CD8-positive, alpha-beta memory T cell (primary cell): Measurements from ENCODE around the gene PPP1R27. TPM values are rescaled to one million over a fixed set of nuclear protein-coding genes. Genes with fewer than 3 reads are reported as not detected.

ENCODE experiments used
- CTCF ChIA-PET: fragments of 350-600 bp; sonication (Branson Sonifier 250); formaldehyde crosslinking; loops from one replicate; lab custom pipeline; 2021; ENCODE audit warnings: antibody characterized with exemption; lab: Charles Lee
- POLR2A ChIA-PET: fragments of 350-600 bp; sonication (Branson Sonifier 250); formaldehyde crosslinking; loops from one replicate; lab custom pipeline; 2021; ENCODE audit warnings: antibody characterized with exemption; lab: Charles Lee
- DNase-seq, 5 donors: peaks; one replicate each; pipeline versions ENCODE4 v3.0.0 to v3.0.0-alpha.2; 2020 to 2022; ENCODE audit warnings: mixed read lengths in 1 of 5
- H3K27ac ChIP-seq: one replicate; pipeline ENCODE4 v1.7.0; 2013; ENCODE audit warnings: low read depth, mild to moderate bottlenecking, low read length, moderate library complexity
- H3K27me3 ChIP-seq: 2 replicates; pipeline ENCODE4 v1.7.0; 2013; ENCODE audit warnings: low read length, mild to moderate bottlenecking; ENCODE audit not compliant: insufficient read depth, poor library complexity, severe bottlenecking
- H3K36me3 ChIP-seq: 2 replicates; pipeline ENCODE4 v1.7.0; 2013; ENCODE audit warnings: mild to moderate bottlenecking, low read length, moderate library complexity; ENCODE audit not compliant: insufficient read depth
- H3K4me1 ChIP-seq: 2 replicates; pipeline ENCODE4 v1.7.0; 2013; ENCODE audit warnings: mild to moderate bottlenecking, low read length, moderate library complexity; ENCODE audit not compliant: insufficient read depth
- H3K4me3 ChIP-seq: 2 replicates; pipeline ENCODE4 v1.7.0; 2013; ENCODE audit warnings: mild to moderate bottlenecking, low read length
- H3K9me3 ChIP-seq: 2 replicates; pipeline ENCODE4 v1.7.0; 2013; ENCODE audit warnings: mild to moderate bottlenecking, low read length
- H3K27ac Mint-ChIP-seq, 8 donors: one replicate each; pipeline ENCODE4 v1.8.0; 2020 to 2021; ENCODE audit warnings: mixed read lengths in 8 of 8, mild to moderate bottlenecking in 6 of 8, inconsistent platforms in 3 of 8, moderate library complexity in 3 of 8
- H3K27me3 Mint-ChIP-seq, 2 donors: one replicate each; pipeline ENCODE4 v1.8.0; 2020 to 2021; ENCODE audit warnings: mixed read lengths in 2 of 2, mild to moderate bottlenecking in 1 of 2, moderate library complexity in 1 of 2
- H3K36me3 Mint-ChIP-seq, 3 donors: one replicate each; pipeline ENCODE4 v1.8.0; 2020 to 2021; ENCODE audit warnings: mixed read lengths in 3 of 3, inconsistent platforms in 1 of 3, mild to moderate bottlenecking in 1 of 3
- H3K4me1 Mint-ChIP-seq, 3 donors: one replicate each; pipeline ENCODE4 v1.8.0; 2020 to 2021; ENCODE audit warnings: mixed read lengths in 3 of 3, inconsistent platforms in 1 of 3, mild to moderate bottlenecking in 1 of 3
- H3K4me3 Mint-ChIP-seq, 7 donors: one replicate each; pipeline ENCODE4 v1.8.0; 2020 to 2021; ENCODE audit warnings: mixed read lengths in 7 of 7, mild to moderate bottlenecking in 6 of 7, moderate library complexity in 4 of 7, inconsistent platforms in 2 of 7
- H3K9me3 Mint-ChIP-seq, 5 donors: one replicate each; pipeline ENCODE4 v1.8.0; 2020 to 2022; ENCODE audit warnings: mixed read lengths in 5 of 5, mild to moderate bottlenecking in 3 of 5, moderate library complexity in 2 of 5, inconsistent platforms in 1 of 5
- polyA plus RNA-seq: library from polyadenylated mRNA; unstranded; fragments of 300-500 nt; fragmentation: Illumina TruSeq; gene quantifications from one replicate; pipeline ENCODE4 v1.2.3, GENCODE V29; 2021
- total RNA-seq, 2 experiments: library from RNA; stranded (reverse); gene quantifications; one replicate each; pipeline ENCODE4 v1.2.3, GENCODE V29; 2021

PPP1R27 gene
- total and polyA plus RNA-seq, 3 experiments from 2014 or later = not detected

DNA sequence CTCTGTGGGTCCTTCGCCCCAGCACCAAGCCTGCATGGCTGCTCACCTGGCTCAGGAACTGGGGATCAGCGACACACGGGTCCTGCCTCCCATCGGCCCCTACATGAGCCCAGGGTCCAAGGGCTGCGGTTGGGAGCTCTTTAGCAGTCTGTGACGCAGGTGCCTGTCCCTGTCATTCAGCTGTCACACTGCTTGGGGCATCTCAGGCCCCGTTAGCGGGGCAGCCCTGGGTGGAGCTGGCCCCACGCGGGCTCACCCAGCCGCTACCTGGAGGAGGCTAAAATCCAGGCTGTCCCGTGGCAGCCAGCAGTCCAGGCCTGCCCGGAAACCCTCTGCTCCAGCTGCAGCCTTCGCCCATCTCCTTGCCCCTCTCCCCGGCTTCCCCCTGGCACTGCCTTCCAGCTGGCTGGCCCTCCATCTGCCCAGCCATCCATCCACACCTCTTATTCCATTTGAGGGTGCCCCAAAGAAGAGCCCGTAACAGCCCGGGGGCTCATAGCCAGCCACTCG lies 27.6 kb downstream of the PPP1R27 start:
- Mint-ChIP-seq H3K9me3 (no peaks in the 10 kb centered on the region), H3K27me3 (peaks cover 28 to 30% of the 10 kb centered on the region in 2 donors), H3K4me3 (no peak overlapping the region), H3K36me3 (no peaks in the 10 kb centered on the region), H3K4me1 (peaks cover 0 to 10% (median 7%) of the 10 kb centered on the region in 3 donors), H3K27ac (no peak overlapping the region)
- CTCF ChIA-PET = no interaction called here
- no peak overlapping the region for H3K4me3 ChIP-seq
- peaks cover 20% of the 10 kb centered on the region for H3K27me3 ChIP-seq
- H3K27ac ChIP-seq = no peak overlapping the region
- H3K36me3 ChIP-seq = no peaks in the 10 kb centered on the region
- DNase-seq = no peak
- H3K9me3 ChIP-seq = no peaks in the 10 kb centered on the region
- POLR2A ChIA-PET = no interaction called here
- H3K4me1 ChIP-seq = no peaks in the 10 kb centered on the region

DNA sequence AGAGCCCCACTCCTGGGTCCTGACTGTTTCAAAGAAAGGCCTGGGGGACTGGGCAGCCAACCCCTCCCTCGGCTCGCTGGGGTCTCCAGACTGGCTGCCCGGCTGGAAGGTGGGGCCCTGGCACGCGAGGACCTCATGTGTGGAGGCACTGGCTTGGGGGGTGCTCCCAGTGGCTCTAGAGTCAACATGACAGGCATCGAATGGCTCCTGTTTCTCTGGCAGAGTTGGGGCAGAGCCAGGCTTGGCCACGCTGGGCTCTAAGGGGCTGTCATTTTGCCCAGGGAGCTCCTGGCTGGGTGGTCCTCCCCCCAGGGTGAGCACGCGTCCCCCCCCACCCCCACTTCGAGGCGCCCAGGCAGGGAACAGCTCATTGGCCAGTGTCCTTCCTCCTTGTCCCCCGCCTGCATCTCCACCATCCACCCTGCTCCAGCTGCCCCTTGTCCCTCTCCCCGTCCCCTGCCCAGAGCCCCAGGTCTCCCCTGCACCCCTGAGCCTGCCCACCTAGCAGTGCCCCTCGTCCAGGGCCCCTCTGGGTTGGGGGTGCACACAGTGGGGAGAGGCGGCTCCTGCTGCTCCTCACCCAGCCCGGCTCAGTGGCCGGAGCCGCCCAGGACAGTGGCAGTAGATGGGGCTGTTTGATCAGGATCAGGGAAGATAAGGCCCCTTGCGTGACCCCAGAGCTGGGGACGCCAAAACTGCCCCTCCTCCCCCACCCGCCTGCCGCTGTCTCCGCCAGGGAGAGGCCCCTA lies 28.2 kb downstream of the PPP1R27 start:
- DNase-seq = no peak
- CTCF ChIA-PET = no interaction called here
- Histone ChIP-seq H3K4me1 (no peaks in the 10 kb centered on the region), H3K36me3 (no peaks in the 10 kb centered on the region), H3K27ac (no peak overlapping the region), H3K27me3 (peaks cover 27% of the 10 kb centered on the region), H3K9me3 (no peaks in the 10 kb centered on the region), H3K4me3 (no peak overlapping the region)
- no peaks in the 10 kb centered on the region for H3K9me3 Mint-ChIP-seq
- peaks cover 35 to 37% of the 10 kb centered on the region in 2 donors for H3K27me3 Mint-ChIP-seq
- H3K4me3 Mint-ChIP-seq = no peak overlapping the region
- peaks cover 0 to 10% (median 7%) of the 10 kb centered on the region in 3 donors for H3K4me1 Mint-ChIP-seq
- no peak overlapping the region for H3K27ac Mint-ChIP-seq
- POLR2A ChIA-PET = no interaction called here
- no peaks in the 10 kb centered on the region for H3K36me3 Mint-ChIP-seq

DNA sequence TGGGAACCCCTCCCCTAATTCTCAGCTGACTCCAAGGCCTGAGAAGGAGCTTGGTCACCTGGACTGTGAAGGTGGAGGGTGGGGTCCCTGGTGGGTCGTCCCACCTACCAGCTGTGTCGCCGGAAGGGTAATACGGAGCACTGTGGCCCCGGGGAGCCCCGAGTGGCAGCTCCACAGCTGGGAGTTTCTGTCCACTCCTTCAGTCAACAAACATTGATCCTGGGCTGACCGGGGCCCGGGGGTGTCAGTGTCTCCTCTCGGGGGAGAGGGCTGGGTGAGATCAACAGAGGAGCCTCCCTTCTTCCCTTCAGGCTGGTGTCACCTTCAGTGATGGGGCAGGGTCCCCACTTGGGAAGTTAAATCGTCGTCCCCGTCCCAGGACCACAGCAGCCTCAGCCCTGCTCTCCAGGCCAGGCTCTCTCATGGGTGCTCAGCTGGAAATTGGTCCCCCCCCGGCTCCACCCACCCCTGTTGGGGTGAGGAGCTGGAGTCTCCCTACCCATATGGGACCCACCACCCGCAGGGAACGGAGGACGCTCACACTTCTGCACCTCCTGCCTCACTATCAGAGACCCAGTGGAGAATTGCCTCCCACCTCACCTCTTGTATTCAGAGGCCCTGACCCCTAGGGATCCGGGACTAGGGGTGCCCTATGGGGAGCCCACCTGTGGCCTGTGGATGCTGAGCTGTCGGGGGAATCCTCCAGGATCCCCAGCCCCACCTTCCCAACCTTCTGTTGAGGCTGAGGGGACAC lies 29.0 kb downstream of the PPP1R27 start:
- peaks cover 31% of the 10 kb centered on the region for H3K27me3 ChIP-seq
- H3K9me3 ChIP-seq = no peaks in the 10 kb centered on the region
- ChIA-PET CTCF (interaction anchor here (0.6 kb wide), 1 partner anchor 81 kb away, joined by 4 read pairs; no protein-coding TSS in a partner anchor), POLR2A (no interaction called here)
- no peaks in the 10 kb centered on the region for H3K9me3 Mint-ChIP-seq
- H3K27me3 Mint-ChIP-seq = peaks cover 39 to 42% of the 10 kb centered on the region in 2 donors
- H3K27ac Mint-ChIP-seq = no peak overlapping the region
- no peak overlapping the region for H3K27ac ChIP-seq
- peaks cover 0 to 10% (median 7%) of the 10 kb centered on the region in 3 donors for H3K4me1 Mint-ChIP-seq
- no peak overlapping the region for H3K4me3 ChIP-seq
- DNase-seq = no peak
- no peak overlapping the region for H3K4me3 Mint-ChIP-seq
- H3K36me3 ChIP-seq = no peaks in the 10 kb centered on the region
- no peaks in the 10 kb centered on the region for H3K4me1 ChIP-seq
- H3K36me3 Mint-ChIP-seq = no peaks in the 10 kb centered on the region

DNA sequence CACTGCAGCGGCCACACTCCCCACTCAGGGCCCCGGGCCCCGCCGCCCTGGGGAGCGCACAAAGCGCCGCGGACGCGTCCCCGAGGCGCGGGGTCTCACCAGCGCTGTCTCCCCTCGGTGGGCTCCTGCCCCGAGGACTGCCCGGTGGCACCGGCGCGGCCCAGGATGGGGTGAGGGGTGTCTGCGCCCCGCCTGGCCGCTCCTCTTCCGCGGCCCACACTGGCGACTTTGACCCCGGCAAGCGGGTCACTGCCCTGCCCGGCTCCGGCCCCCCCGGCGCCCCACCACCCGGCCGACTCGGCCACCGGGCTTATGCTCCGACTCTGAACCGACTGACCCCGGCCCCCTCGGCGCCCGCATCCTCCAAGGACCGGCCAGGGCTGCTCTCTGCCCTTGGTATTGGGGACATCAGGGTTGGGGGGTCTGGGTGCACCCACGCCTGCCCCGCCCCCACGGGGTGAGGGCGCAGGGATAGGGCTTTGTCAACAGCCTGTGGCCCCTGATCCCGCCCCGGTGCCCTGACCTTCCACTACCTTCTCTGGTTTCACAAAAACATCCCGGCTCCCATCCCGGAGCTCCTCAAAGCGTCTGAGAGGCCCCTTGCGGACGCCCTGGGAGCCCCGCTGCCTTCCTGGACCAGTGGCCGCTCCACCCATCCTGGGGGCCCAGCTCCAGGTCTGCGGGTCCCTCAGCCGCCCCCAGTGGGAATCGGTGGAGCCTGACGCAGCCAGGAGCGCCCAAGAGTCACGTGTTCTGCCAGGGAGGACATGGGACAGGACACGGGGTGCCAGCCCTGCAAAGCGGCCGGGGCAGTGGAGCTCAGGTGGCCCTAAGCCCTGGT lies 30.1 kb downstream of the PPP1R27 start:
- Histone ChIP-seq H3K36me3 (no peaks in the 10 kb centered on the region), H3K27me3 (peaks cover 24% of the 10 kb centered on the region), H3K4me1 (no peaks in the 10 kb centered on the region), H3K27ac (no peak overlapping the region), H3K4me3 (no peak overlapping the region), H3K9me3 (no peaks in the 10 kb centered on the region)
- no peak for DNase-seq
- Mint-ChIP-seq H3K36me3 (no peaks in the 10 kb centered on the region), H3K4me1 (peaks cover 0 to 10% (median 7%) of the 10 kb centered on the region in 3 donors), H3K27ac (no peak overlapping the region), H3K27me3 (peaks cover 38 to 53% of the 10 kb centered on the region in 2 donors), H3K4me3 (peak overlapping the region in 1 of 7 donors; percentile 45), H3K9me3 (no peaks in the 10 kb centered on the region)
- CTCF ChIA-PET = no interaction called here
- POLR2A ChIA-PET = no interaction called here

DNA sequence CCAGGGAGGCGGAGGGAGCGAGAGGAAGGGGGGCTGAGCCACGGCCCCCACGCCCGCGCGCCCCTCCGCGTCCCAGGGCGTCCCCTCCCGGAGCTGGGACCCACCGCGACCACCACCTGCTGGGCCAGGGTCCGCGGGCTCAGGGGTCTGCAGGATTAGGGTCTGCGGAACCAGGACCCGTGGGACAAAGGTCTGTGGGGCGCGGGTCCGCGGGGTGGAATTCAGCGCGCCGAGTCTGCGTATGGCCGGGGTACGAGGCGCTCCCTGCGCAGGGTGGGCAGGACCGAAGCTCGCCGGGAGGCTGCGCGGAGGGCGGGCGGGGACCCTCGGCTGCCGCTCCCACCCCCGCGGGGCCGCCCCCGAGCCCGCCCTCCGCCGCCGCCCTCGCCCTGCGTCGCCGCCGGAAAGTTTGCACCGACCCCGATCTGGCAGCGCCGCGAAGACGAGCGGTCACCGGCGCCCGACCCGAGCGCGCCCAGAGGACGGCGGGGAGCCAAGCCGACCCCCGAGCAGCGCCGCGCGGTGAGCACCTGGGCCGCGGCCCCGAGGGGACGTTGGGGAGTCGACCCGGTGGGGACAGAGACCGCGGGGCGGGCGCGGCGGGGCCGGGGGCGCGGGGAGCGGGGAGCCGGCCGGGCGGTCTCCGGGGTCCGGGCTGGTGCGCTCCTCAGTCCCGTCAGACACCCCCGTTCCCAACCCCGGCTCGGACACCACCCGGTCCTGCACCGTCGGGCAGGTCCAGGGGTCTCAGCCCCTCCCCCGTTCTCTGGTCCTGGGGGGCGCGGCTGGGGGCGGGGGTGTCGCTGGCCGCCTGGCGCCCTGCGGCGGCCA lies 30.9 kb downstream of the PPP1R27 start, which contains the start of gene GCGR:
TSS of gene GCGR (plus strand) at position 423 of the 831 bp plus-strand sequence. CDS start 4,869 bp downstream, outside the sequence.
- no peak within 1 kb of the TSS for H3K4me3 ChIP-seq
- Mint-ChIP-seq H3K9me3 (no peaks in the 10 kb centered on the region), H3K36me3 (no peaks in the 10 kb centered on the region), H3K27me3 (peaks cover 32 to 47% of the 10 kb centered on the region in 2 donors), H3K4me3 (peak within 1 kb of the TSS in 2 of 7 donors; percentile 45 to 69), H3K27ac (no peak within 1 kb of the TSS), H3K4me1 (peaks cover 0 to 10% (median under 1%) of the 10 kb centered on the region in 3 donors)
- no peak for DNase-seq
- no peaks in the 10 kb centered on the region for H3K4me1 ChIP-seq
- ChIA-PET POLR2A (no interaction called here), CTCF (no interaction called here)
- no peaks in the 10 kb centered on the region for H3K36me3 ChIP-seq
- H3K27ac ChIP-seq = no peak within 1 kb of the TSS
- no peaks in the 10 kb centered on the region for H3K9me3 ChIP-seq
- peaks cover 23% of the 10 kb centered on the region for H3K27me3 ChIP-seq

DNA sequence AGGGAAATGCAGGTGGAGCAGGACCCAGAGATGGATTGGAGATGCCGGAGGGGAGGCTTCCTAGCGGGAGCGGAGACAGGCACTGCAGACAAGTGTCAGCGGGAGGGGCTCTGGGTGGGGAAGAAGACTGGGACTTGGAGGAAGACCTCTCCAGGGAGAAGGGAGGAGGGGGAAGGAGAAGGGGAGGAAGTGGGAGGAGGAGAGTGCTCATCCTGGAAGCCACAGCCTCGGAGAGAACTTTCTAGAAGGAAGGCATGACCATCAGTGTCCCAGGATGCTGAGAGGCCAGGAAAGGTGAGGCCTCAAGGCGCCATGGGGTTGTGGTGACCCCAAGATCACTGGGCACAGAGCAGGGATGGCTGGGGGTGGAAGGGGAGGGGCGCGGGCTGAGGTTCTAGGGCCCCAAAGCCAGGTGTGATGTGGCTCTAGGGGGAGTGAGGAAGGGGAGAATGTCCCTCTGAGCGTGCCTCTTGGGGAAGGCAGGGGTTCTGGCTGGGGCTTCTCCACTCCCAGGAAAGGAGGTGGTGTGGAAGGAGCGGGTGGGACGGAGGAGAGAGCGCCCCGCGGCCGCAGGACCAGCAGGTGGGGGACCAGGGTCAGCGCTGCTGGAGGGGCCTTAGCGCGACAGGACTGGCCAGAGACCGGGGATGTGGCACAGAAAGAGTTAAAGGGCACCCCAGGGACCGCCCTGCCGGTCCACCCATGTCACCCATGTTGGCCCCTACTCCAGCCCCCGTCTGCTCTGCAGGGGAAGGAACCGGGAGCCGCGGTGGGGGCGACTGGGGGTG lies 31.8 kb downstream of the PPP1R27 start:
- Histone ChIP-seq H3K36me3 (no peaks in the 10 kb centered on the region), H3K27me3 (peaks cover 23% of the 10 kb centered on the region), H3K27ac (no peak overlapping the region), H3K4me1 (no peaks in the 10 kb centered on the region), H3K4me3 (no peak overlapping the region), H3K9me3 (no peaks in the 10 kb centered on the region)
- Mint-ChIP-seq H3K4me1 (peaks cover 0 to 10% (median 0%) of the 10 kb centered on the region in 3 donors), H3K4me3 (peak overlapping the region in 2 of 7 donors; percentile 32 to 69), H3K27ac (no peak overlapping the region), H3K36me3 (no peaks in the 10 kb centered on the region), H3K27me3 (peaks cover 28 to 46% of the 10 kb centered on the region in 2 donors), H3K9me3 (no peaks in the 10 kb centered on the region)
- DNase-seq = no peak
- ChIA-PET POLR2A (no interaction called here), CTCF (no interaction called here)
